GM18508 (cell line): ENCODE data around the gene WDR81.

Experiments
- ATAC-seq: cut with Tn5 transposase; IDR thresholded peaks from one replicate; pipeline ENCODE4 v1.9.1; 2021; ENCODE audit warnings: moderate number of reproducible peaks; ENCODE audit not compliant: insufficient read depth, unreplicated experiment

WDR81 gene

DNA sequence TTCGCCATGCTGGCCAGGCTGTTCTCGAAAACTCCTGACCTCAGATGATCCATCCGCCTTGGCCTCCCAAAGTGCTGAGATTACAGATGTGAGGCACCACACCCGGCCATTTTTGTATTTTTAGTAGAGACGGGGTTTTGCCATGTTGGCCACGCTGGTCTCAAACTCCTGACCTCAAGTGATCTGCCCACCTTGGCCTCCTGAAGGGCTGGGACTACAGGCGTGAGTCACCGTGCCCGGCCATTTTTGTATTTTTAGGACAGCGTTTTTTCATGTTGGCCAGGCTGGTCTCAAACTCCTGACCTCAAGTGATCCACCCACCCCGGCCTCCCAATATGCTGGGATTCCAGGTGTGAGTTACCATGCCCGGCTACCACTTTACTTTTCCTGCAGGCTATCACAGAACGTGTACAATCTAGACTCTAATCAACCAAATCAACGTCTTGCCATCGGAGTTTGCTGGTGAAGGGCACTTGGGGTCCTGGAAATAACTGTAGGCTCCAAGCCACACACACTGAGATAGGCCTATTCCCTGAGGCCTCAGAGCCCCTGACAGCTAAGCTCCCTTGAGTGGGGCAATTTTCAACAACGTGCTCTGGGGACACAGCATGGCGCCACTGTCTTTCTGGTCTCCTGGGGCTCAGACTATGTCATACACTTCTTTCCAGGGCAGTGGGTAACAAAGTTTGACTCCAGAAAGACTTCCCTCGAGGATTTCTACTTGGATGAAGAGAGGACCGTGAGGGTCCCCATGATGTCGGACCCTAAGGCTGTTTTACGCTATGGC, 50.1 kb downstream of the WDR81 start:
- no peak for ATAC-seq

GRCh38 chr17:1776328-1776727, 51.8 kb downstream of the WDR81 start:
- ATAC-seq: no peak

GRCh38 chr17:1776857-1777256, 52.4 kb downstream of the WDR81 start:
- ATAC-seq: no peak

DNA sequence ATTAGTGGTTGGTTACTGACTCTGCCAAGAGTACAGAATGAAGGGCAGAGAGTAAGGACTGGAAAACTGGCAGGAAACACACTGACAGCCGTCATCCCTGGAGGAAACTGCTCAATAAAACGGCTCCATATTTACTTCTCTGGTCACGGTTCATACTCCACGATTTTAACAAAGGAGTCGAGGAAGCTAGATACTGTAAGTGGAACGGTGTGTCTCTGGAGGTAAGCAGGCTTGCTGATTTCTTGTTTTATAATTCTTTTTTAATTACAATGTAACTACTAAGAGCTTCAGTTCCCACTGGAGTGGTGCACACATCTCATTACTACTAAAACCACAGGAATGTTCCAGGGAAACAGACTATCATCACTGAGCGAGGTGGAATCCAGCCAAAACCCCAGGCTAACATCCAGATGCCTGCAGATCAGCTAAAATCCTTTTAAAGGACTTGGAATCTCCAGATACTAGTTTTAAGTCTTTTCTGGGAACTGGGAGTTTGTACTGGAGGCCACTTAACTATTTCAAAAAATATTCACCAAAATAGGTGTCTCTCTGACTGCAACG, 55.1 kb downstream of the WDR81 start:
- no peak for ATAC-seq

GRCh38 chr17:1782171-1782567, 57.7 kb downstream of the WDR81 start:
- no peak for ATAC-seq

DNA sequence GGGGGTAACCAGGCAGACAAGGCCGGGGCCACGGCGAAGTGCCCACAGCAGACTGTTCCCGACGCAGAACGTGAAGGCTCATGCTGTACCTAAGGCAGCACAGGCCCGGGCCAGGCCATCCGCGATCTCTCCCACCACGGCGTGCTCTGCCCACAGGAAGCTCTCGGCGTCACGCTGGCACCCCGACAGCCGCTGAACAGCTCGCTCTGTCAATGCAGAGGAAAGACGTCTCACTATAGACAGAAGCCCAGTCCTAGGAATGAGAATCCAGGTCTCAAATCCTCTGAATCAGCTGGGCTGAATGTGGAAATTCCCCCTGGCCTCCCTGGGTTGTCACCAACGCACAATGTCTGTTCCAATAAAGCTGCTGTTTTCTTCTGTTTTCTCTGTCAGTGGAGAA, 58.8 kb downstream of the WDR81 start:
- ATAC-seq: no peak

- ATAC-seq: no peak
These were observed 59.5 kb downstream of the WDR81 start for GRCh38 chr17:1783834-1784611.

GRCh38 chr17:1785930-1786329, 61.4 kb downstream of the WDR81 start:
- no peak for ATAC-seq

DNA sequence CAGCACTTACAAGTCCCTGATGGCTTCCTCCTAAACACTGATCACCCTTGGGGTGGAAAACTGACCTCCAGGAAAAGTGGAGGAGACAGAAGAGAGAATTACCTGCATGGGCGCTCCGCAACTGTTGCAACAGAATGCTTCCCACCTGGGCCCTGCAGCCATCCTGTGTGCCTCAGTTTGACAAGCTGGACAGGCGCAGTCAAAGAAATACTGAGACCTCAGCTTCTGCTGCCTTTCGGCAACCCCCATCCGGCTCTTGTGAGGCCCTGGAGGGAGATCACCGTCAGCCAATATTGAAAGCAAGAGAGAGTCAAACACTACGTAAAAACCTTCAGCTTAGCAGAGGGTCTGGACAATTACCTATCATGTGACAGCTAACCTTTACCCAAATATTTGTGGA, 62.2 kb downstream of the WDR81 start:
- no peak for ATAC-seq

- ATAC-seq: no peak
These were observed 62.9 kb downstream of the WDR81 start for GRCh38 chr17:1787301-1787902.
